Thymus (tissue), 11 donors: ENCODE data around the gene RAD51B. TPM values are rescaled to one million over a fixed set of nuclear protein-coding genes. Genes with fewer than 3 reads are reported as not detected.

Experiments
- DNase-seq, 9 donors: peaks; one replicate each; pipeline ENCODE4 v3.0.0-alpha.2; 2013; ENCODE audit warnings: low spot score in 9 of 9, low read depth in 6 of 9, missing footprints in 1 of 9
- H3K27ac ChIP-seq, 2 donors: one replicate each; pipeline ENCODE4 v1.5.1; 2013; ENCODE audit warnings: control low read depth in 1 of 2, low read depth in 1 of 2, low read length in 1 of 2, mild to moderate bottlenecking in 1 of 2, moderate library complexity in 1 of 2
- H3K27me3 ChIP-seq, 2 donors: one replicate each; pipeline ENCODE4 v1.5.1; 2013; ENCODE audit warnings: low read length in 1 of 2; ENCODE audit not compliant: control insufficient read depth in 2 of 2, insufficient read depth in 1 of 2
- H3K36me3 ChIP-seq, 2 donors: one replicate each; pipeline ENCODE4 v1.5.1; 2013; ENCODE audit warnings: low read length in 1 of 2, mild to moderate bottlenecking in 1 of 2, moderate library complexity in 1 of 2; ENCODE audit not compliant: control insufficient read depth in 2 of 2, insufficient read depth in 2 of 2
- H3K4me1 ChIP-seq, 2 donors: one replicate each; pipeline ENCODE4 v1.5.1; 2013; ENCODE audit warnings: low read length in 2 of 2; ENCODE audit not compliant: control insufficient read depth in 2 of 2, insufficient read depth in 2 of 2
- H3K4me3 ChIP-seq, 2 donors: one replicate each; pipeline ENCODE4 v1.5.1; 2013; ENCODE audit warnings: low read length in 2 of 2, control low read depth in 1 of 2, mild to moderate bottlenecking in 1 of 2
- H3K9me3 ChIP-seq, 2 donors: one replicate each; pipeline ENCODE4 v1.5.1; 2013; ENCODE audit warnings: low read length in 1 of 2, mild to moderate bottlenecking in 1 of 2; ENCODE audit not compliant: control insufficient read depth in 2 of 2, insufficient read depth in 1 of 2
- WGBS: extraction: QIAGEN DNeasy Blood & Tissue Kit; methylation state at CpG from one replicate; pipeline ENCODE4 v1.1.7; 2013; 5-methylcytosine and 5-hydroxymethylcytosine counted together
- polyA plus RNA-seq: library from polyadenylated mRNA; stranded (reverse); fragments of 200-250 nt; gene quantifications from one replicate; pipeline ENCODE4 v1.2.3, GENCODE V29; 2013
- total RNA-seq: library from RNA; stranded (reverse); fragments of 120-200 nt; gene quantifications from one replicate; pipeline ENCODE4 v1.2.4, GENCODE V29; 2013
- donor health status: healthy.

Gene RAD51B
- total and polyA plus RNA-seq, 2 donors = 7.8 to 17.8 TPM

- no peak for DNase-seq
- Histone ChIP-seq H3K4me3 (no peak overlapping the region), H3K4me1 (peaks cover 6 to 8% of the 10 kb centered on the region in 2 donors), H3K36me3 (no peaks in the 10 kb centered on the region), H3K27me3 (no peaks in the 10 kb centered on the region), H3K9me3 (no peaks in the 10 kb centered on the region), H3K27ac (peak overlapping the region; percentile 4 to 50)
- WGBS = 96% methylated on average over 4 of the region's 4 CpGs
Measured at GRCh38 chr14:67942080-67942710, 122.6 kb downstream of the RAD51B start.

- H3K4me3 ChIP-seq = no peak overlapping the region
- H3K27me3 ChIP-seq = no peaks in the 10 kb centered on the region
- no peaks in the 10 kb centered on the region for H3K36me3 ChIP-seq
- 34% methylated on average over 3 of the region's 3 CpGs for WGBS
- H3K4me1 ChIP-seq = peaks cover 6 to 8% of the 10 kb centered on the region in 2 donors
- H3K9me3 ChIP-seq = no peaks in the 10 kb centered on the region
- peak; percentile 37 to 91 (median 80) for DNase-seq
- H3K27ac ChIP-seq = no peak overlapping the region
Measured at GRCh38 chr14:67943947-67944346, 124.4 kb downstream of the RAD51B start.

GRCh38 chr14:67944605-67945004 lies 125.0 kb downstream of the RAD51B start:
- no peaks in the 10 kb centered on the region for H3K27me3 ChIP-seq
- WGBS = 94% methylated on average over 1 of the region's 1 CpG
- H3K27ac ChIP-seq = peak overlapping the region in 1 of 2 donors; percentile 2
- no peaks in the 10 kb centered on the region for H3K9me3 ChIP-seq
- H3K36me3 ChIP-seq = no peaks in the 10 kb centered on the region
- no peak for DNase-seq
- no peak overlapping the region for H3K4me3 ChIP-seq
- H3K4me1 ChIP-seq = peaks cover 6 to 8% of the 10 kb centered on the region in 2 donors

GRCh38 chr14:67949771-67950170 lies 130.2 kb downstream of the RAD51B start:
- no peaks in the 10 kb centered on the region for H3K27me3 ChIP-seq
- DNase-seq = no peak
- H3K4me3 ChIP-seq = no peak overlapping the region
- H3K4me1 ChIP-seq = no peaks in the 10 kb centered on the region
- H3K9me3 ChIP-seq = peaks cover 0 to 3% of the 10 kb centered on the region in 2 donors
- peaks cover 0 to 5% of the 10 kb centered on the region in 2 donors for H3K36me3 ChIP-seq
- 98% methylated on average over 4 of the region's 4 CpGs for whole genome bisulfite sequencing
- H3K27ac ChIP-seq = no peak overlapping the region

GRCh38 chr14:67950386-67950785 lies 130.8 kb downstream of the RAD51B start:
- H3K27me3 ChIP-seq = no peaks in the 10 kb centered on the region
- WGBS = 97% methylated on average over 1 of the region's 1 CpG
- no peak for DNase-seq
- peaks cover 0 to 5% of the 10 kb centered on the region in 2 donors for H3K36me3 ChIP-seq
- H3K27ac ChIP-seq = no peak overlapping the region
- no peaks in the 10 kb centered on the region for H3K4me1 ChIP-seq
- peaks cover 0 to 3% of the 10 kb centered on the region in 2 donors for H3K9me3 ChIP-seq
- H3K4me3 ChIP-seq = no peak overlapping the region

- Histone ChIP-seq H3K27ac (no peak overlapping the region), H3K27me3 (no peaks in the 10 kb centered on the region), H3K4me1 (no peaks in the 10 kb centered on the region), H3K36me3 (peaks cover 0 to 5% of the 10 kb centered on the region in 2 donors), H3K4me3 (no peak overlapping the region), H3K9me3 (peaks cover 0 to 3% of the 10 kb centered on the region in 2 donors)
- DNase-seq = no peak
- 97% methylated on average over 2 of the region's 2 CpGs for WGBS
Measured at GRCh38 chr14:67951529-67952135, 132.1 kb downstream of the RAD51B start.

GRCh38 chr14:67952381-67952780 lies 132.8 kb downstream of the RAD51B start:
- WGBS = 92% methylated on average over 2 of the region's 2 CpGs
- no peak for DNase-seq
- H3K4me3 ChIP-seq = no peak overlapping the region
- peaks cover 0 to 5% of the 10 kb centered on the region in 2 donors for H3K36me3 ChIP-seq
- no peaks in the 10 kb centered on the region for H3K27me3 ChIP-seq
- no peak overlapping the region for H3K27ac ChIP-seq
- peaks cover 0 to 3% of the 10 kb centered on the region in 2 donors for H3K9me3 ChIP-seq
- H3K4me1 ChIP-seq = no peaks in the 10 kb centered on the region

- H3K27me3 ChIP-seq = no peaks in the 10 kb centered on the region
- H3K36me3 ChIP-seq = peaks cover 0 to 5% of the 10 kb centered on the region in 2 donors
- H3K9me3 ChIP-seq = peaks cover 0 to 3% of the 10 kb centered on the region in 2 donors
- no peak overlapping the region for H3K4me3 ChIP-seq
- no peak overlapping the region for H3K27ac ChIP-seq
- DNase-seq = no peak
- no peaks in the 10 kb centered on the region for H3K4me1 ChIP-seq
Measured at GRCh38 chr14:67952786-67953185, 133.2 kb downstream of the RAD51B start.

GRCh38 chr14:67955261-67955660 lies 135.7 kb downstream of the RAD51B start:
- H3K9me3 ChIP-seq = no peaks in the 10 kb centered on the region
- H3K36me3 ChIP-seq = no peaks in the 10 kb centered on the region
- H3K4me1 ChIP-seq = no peaks in the 10 kb centered on the region
- H3K27ac ChIP-seq = no peak overlapping the region
- no peak overlapping the region for H3K4me3 ChIP-seq
- DNase-seq = no peak
- H3K27me3 ChIP-seq = no peaks in the 10 kb centered on the region
